ENCODE measurements around the gene ATP2C2. TPM values are rescaled to one million over a fixed set of nuclear protein-coding genes. Genes with fewer than 3 reads are reported as not detected.

Gene ATP2C2
- total and polyA plus RNA-seq, 4 donors: 21.3 to 96.8 (median 37.5) TPM

DNA sequence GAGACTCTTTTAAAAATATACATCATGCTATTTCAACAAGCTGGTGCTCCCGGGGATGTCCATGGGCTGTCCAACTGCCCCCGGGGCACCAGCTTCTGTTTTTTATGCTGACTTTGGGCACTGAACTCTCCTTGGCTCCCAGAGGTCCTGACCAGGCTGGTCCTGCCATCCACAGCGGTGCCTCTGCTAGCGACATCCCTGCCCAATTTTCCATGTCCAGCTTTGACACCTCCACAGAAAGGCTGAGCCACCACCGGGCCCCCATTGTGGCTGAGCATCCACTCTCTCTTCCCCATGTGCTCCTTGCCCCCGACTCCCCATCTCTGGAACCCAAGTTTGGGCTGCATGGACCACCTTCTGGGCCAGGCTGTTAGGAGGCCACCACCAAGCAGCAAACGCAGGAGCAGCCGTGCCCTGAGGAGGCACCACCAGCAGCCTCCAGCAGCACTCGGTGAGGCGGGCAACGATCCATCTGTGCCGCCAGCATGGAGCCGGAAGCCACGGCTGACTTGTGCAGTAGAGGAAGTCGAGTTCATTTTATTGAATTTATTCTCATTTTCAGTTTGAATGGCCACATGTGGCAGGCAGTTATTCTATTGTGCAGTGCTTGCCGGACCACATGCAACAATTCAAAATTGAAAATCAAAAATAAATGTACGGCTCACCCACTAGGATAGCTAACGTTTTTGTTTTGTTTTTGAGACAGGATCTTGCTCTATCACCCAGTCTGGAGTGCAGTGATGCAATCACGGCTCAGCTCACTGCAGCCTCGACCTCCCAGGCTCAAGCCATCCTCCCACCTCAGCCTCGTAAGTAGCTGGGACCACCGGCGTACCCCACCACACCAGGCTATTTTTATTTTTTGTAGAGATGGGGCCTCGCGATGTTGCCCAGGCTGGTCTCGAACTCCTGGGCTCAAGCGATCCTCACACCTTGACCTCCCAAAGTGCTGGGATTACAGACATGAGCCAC is 139.0 kb downstream of the ATP2C2 start:
- TF ChIP-seq, protein P1, sequence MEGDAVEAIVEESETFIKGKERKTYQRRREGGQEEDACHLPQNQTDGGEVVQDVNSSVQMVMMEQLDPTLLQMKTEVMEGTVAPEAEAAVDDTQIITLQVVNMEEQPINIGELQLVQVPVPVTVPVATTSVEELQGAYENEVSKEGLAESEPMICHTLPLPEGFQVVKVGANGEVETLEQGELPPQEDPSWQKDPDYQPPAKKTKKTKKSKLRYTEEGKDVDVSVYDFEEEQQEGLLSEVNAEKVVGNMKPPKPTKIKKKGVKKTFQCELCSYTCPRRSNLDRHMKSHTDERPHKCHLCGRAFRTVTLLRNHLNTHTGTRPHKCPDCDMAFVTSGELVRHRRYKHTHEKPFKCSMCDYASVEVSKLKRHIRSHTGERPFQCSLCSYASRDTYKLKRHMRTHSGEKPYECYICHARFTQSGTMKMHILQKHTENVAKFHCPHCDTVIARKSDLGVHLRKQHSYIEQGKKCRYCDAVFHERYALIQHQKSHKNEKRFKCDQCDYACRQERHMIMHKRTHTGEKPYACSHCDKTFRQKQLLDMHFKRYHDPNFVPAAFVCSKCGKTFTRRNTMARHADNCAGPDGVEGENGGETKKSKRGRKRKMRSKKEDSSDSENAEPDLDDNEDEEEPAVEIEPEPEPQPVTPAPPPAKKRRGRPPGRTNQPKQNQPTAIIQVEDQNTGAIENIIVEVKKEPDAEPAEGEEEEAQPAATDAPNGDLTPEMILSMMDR (IDR thresholded peaks at IDR 0.05; ENCODE audit: control extremely low read depth, extremely low read depth): no peak
- H3K36me3 ChIP-seq (ENCODE audit: control insufficient read depth in 4 of 4, insufficient read depth in 4 of 4, low read length in 4 of 4): peaks cover 0 to 3% (median 0%) of the 10 kb centered on the region in 4 donors
- WGBS, 2 donors: 70 to 79% methylated on average over 27 of the region's 27 CpGs
- H3K27ac ChIP-seq (ENCODE audit: low read depth in 1 of 2, low read length in 1 of 2): no peak overlapping the region
- H3K27me3 ChIP-seq (ENCODE audit: control insufficient read depth in 3 of 3, insufficient read depth in 3 of 3, low read length in 2 of 3): no peaks in the 10 kb centered on the region
- H3K9ac ChIP-seq (ENCODE audit: insufficient read depth in 1 of 2, low read length in 2 of 2): no peak overlapping the region
- no peaks in the 10 kb centered on the region for H3K9me3 ChIP-seq (ENCODE audit: control insufficient read depth in 4 of 4, insufficient read depth in 3 of 4, low read length in 3 of 4)
- DNase-seq (peak in 1 of 3 donors; percentile 10), ATAC-seq (ENCODE audit: insufficient read depth, low FRiP score) (no peak)
- no peak overlapping the region for H3K4me3 ChIP-seq
- H3K4me1 ChIP-seq (ENCODE audit: control insufficient read depth in 5 of 5, insufficient read depth in 5 of 5, low read length in 5 of 5): peaks cover 0 to 14% (median 4%) of the 10 kb centered on the region in 5 donors

DNA sequence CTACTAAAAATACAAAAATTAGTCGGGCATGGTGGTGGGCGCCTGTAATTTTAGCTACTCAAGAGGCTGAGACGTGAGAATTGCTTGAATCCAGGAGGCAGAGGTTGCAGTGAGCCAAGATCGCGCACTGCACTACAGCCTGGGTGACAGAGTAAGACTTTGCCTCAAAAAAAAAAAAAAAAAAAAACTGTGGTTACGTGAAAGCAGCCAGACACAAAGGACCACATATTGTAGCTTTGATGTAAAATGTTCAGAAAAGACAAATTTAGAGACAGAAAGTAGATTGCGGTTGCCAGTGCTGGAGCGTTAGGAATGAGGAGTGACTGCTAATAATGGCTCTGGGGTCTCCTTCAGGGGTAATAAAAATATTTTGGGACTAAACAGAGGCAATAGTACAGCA is 140.2 kb downstream of the ATP2C2 start:
- WGBS, 2 donors: 90 to 92% methylated on average over 8 of the region's 8 CpGs
- Histone ChIP-seq H3K4me3 (no peak overlapping the region), H3K36me3 (ENCODE audit: control insufficient read depth in 4 of 4, insufficient read depth in 4 of 4, low read length in 4 of 4) (no peaks in the 10 kb centered on the region), H3K27ac (ENCODE audit: low read depth in 1 of 2, low read length in 1 of 2) (no peak overlapping the region), H3K9me3 (ENCODE audit: control insufficient read depth in 4 of 4, insufficient read depth in 3 of 4, low read length in 3 of 4) (no peaks in the 10 kb centered on the region), H3K27me3 (ENCODE audit: control insufficient read depth in 3 of 3, insufficient read depth in 3 of 3, low read length in 2 of 3) (no peaks in the 10 kb centered on the region), H3K9ac (ENCODE audit: insufficient read depth in 1 of 2, low read length in 2 of 2) (no peak overlapping the region), H3K4me1 (ENCODE audit: control insufficient read depth in 5 of 5, insufficient read depth in 5 of 5, low read length in 5 of 5) (peaks cover 0 to 14% (median 4%) of the 10 kb centered on the region in 5 donors)
- peak in 1 of 3 donors; percentile 1 for DNase-seq
- ATAC-seq (ENCODE audit: insufficient read depth, low FRiP score): no peak
- TF ChIP-seq, protein P1 (IDR thresholded peaks at IDR 0.05; ENCODE audit: control extremely low read depth, extremely low read depth): no peak

DNA sequence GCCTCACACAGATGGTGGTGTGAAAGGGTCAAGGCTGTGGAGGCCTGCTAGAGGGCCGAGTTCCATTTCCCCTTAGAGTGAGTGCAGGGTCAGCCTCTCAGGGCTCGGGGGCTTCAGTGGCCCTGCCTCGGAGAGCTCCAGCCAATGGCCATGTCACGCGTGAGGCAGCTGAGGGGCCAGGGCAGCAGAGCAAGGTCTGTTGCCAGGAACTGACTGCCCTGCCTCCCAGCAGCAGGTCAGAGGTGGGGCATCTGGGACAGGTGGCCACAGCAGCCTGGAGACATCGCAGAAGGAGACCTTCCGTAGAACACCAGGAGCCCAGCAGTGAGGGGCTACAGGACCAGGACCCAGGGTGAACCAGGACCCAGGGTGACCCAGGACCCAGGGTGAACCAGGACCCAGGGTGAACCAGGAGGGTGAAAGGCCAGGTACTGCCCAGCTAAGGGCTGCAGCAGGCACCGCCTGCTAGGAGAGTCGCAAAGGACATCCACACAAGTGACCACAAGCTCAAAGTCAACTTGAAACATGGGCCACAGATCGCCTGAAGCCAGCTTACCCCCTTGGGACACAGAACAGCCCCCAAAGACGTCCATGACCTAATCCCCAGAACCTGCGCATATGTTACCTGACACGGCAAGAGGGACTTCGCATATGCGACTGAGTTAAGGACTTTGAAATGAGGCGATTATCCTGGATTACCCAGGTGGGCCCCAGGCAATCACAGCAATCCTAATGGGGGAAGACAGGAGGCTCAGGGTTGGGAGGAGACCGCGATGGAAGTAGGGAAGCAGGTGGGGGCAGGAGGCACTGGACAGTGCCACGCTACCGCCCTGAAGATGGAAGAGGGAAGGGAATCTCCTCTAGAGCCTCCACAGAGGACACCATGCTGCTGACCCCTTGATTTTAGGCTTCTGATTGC is 141.0 kb downstream of the ATP2C2 start:
- H3K9ac ChIP-seq (ENCODE audit: insufficient read depth in 1 of 2, low read length in 2 of 2): no peak overlapping the region
- no peak overlapping the region for H3K4me3 ChIP-seq
- TF ChIP-seq, protein P1 (IDR thresholded peaks at IDR 0.05; ENCODE audit: control extremely low read depth, extremely low read depth): no peak
- H3K4me1 ChIP-seq (ENCODE audit: control insufficient read depth in 5 of 5, insufficient read depth in 5 of 5, low read length in 5 of 5): peaks cover 0 to 9% (median 0%) of the 10 kb centered on the region in 5 donors
- DNase-seq: peak in 1 of 3 donors; percentile 7
- 88 to 90% methylated on average over 20 of the region's 20 CpGs for WGBS, 2 donors
- no peaks in the 10 kb centered on the region for H3K9me3 ChIP-seq (ENCODE audit: control insufficient read depth in 4 of 4, insufficient read depth in 3 of 4, low read length in 3 of 4)
- H3K36me3 ChIP-seq (ENCODE audit: control insufficient read depth in 4 of 4, insufficient read depth in 4 of 4, low read length in 4 of 4): no peaks in the 10 kb centered on the region
- H3K27ac ChIP-seq (ENCODE audit: low read depth in 1 of 2, low read length in 1 of 2): no peak overlapping the region
- H3K27me3 ChIP-seq (ENCODE audit: control insufficient read depth in 3 of 3, insufficient read depth in 3 of 3, low read length in 2 of 3): no peaks in the 10 kb centered on the region
- no peak for ATAC-seq (ENCODE audit: insufficient read depth, low FRiP score)
